ENCODE results near the gene TAF7L.

- no peak for TF ChIP-seq CTCF (IDR thresholded peaks at IDR 0.05)
- no peak for TF ChIP-seq ZBTB33 (IDR thresholded peaks at IDR 0.05; ENCODE audit: borderline replicate concordance, low read depth)
- TF ChIP-seq EP300 (IDR thresholded peaks at IDR 0.05; ENCODE audit: borderline replicate concordance in 1 of 2, low read depth in 1 of 2, low read length in 1 of 2): no peak
- no peak for TF ChIP-seq POLR2AphosphoS5 (IDR thresholded peaks at IDR 0.05; ENCODE audit: low read depth, low read length)
- no peak for TF ChIP-seq GABPA (IDR thresholded peaks at IDR 0.05; ENCODE audit: low read depth)
- no peak for TF ChIP-seq EZH2phosphoT487 (IDR thresholded peaks at IDR 0.05; ENCODE audit: borderline replicate concordance, low read depth)
- no peak for TF ChIP-seq TAF1 (IDR thresholded peaks at IDR 0.05; ENCODE audit: borderline replicate concordance, low read depth, low read length)
Observed at GRCh38 chrX:101262590-101262989, 28.5 kb downstream of the TAF7L start.
